ENCODE data around the gene HCFC1R1. TPM values are rescaled to one million over a fixed set of nuclear protein-coding genes. Genes with fewer than 3 reads are reported as not detected.

HCFC1R1 gene
- total RNA-seq, 6 experiments from 2014 or later, result 54.6 to 90.3 (median 83.2) TPM

DNA sequence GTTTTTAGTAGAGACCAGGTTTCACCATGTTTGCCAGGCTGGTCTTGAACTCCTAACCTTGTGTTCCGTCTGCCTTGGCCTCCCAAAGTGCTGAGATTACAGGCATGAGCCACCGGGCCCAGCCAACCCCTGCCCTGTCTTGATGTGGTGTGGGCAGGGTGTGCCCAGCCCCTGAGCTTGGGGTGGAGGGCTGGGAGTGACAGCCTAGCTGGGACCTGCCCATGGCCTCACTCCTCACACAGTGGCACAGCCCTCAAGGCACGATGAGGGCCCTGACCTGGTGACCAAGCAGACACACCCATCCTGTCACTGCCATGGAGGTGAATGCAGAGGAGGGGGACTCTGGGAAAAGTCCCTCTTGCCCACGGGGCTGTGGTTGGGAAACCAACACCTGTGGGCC, 44.7 kb upstream of the HCFC1R1 start:
- Mint-ChIP-seq H3K9me3 (no peaks in the 10 kb centered on the region), H3K27ac (no peak overlapping the region), H3K27me3 (ENCODE audit: insufficient read depth) (peaks cover 9% of the 10 kb centered on the region), H3K4me1 (ENCODE audit: low read depth) (peaks cover 9% of the 10 kb centered on the region), H3K4me3 (no peak overlapping the region), H3K36me3 (ENCODE audit: low read depth) (no peaks in the 10 kb centered on the region)
- DNase-seq, result no peak
- TF ChIP-seq, protein P1, sequence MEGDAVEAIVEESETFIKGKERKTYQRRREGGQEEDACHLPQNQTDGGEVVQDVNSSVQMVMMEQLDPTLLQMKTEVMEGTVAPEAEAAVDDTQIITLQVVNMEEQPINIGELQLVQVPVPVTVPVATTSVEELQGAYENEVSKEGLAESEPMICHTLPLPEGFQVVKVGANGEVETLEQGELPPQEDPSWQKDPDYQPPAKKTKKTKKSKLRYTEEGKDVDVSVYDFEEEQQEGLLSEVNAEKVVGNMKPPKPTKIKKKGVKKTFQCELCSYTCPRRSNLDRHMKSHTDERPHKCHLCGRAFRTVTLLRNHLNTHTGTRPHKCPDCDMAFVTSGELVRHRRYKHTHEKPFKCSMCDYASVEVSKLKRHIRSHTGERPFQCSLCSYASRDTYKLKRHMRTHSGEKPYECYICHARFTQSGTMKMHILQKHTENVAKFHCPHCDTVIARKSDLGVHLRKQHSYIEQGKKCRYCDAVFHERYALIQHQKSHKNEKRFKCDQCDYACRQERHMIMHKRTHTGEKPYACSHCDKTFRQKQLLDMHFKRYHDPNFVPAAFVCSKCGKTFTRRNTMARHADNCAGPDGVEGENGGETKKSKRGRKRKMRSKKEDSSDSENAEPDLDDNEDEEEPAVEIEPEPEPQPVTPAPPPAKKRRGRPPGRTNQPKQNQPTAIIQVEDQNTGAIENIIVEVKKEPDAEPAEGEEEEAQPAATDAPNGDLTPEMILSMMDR (IDR thresholded peaks at IDR 0.05), result no peak

DNA sequence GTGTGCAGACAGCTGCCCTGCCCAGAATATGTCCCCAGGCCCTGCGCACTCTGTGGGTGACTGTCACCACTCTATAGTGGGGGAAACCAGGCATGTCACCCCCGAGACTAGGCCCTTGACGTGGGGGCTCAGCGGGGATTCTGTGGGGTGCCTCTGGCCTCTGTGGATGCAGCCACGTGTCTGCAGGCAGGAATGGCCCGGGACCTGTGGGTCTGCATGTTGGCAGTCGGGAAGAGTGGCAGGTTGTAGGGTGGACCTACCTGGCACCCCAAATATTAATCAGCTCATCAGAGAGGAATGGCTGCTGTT, 42.7 kb upstream of the HCFC1R1 start:
- Mint-ChIP-seq H3K9me3 (no peaks in the 10 kb centered on the region), H3K27ac (no peak overlapping the region), H3K27me3 (ENCODE audit: insufficient read depth) (peaks cover 7% of the 10 kb centered on the region), H3K4me1 (ENCODE audit: low read depth) (peaks cover 9% of the 10 kb centered on the region), H3K4me3 (no peak overlapping the region), H3K36me3 (ENCODE audit: low read depth) (no peaks in the 10 kb centered on the region)
- TF ChIP-seq, protein P1 (IDR thresholded peaks at IDR 0.05), result no peak
- DNase-seq, result no peak

DNA sequence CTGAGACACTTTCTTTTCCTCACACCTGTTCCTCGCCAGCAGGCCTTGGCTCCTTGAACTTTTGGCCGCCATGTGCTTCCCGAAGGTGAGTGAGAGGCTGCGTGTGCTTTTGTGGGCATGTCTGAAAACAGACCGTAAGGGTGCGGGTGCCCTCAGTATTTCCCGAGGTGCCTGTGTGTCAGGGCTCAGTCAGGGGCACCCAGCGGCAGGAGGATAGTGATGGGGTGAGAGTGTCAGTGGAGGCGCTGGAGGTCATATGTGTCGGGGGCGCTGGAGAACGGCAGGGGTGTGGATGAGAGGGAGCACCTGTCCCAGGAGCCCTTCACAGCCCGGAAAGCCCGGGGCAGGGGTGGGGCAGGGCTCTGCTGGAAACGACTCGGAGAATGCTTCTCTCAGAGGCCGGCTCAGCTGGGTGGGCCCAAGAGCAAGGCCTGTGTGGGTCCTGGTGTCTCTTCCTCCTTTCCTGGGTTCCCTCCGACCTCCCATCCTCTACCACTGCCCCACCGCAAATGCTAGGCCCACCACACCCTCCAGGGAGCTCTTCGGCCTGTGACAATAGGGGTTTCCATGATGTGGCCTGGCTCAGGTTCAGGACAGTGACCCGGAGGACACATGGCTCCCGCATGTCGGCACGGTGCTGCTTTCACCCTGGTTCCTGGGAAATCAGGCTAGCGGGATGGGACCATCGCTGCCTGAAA, 42.1 kb upstream of the HCFC1R1 start:
- no peak overlapping the region for H3K4me3 Mint-ChIP-seq

DNA sequence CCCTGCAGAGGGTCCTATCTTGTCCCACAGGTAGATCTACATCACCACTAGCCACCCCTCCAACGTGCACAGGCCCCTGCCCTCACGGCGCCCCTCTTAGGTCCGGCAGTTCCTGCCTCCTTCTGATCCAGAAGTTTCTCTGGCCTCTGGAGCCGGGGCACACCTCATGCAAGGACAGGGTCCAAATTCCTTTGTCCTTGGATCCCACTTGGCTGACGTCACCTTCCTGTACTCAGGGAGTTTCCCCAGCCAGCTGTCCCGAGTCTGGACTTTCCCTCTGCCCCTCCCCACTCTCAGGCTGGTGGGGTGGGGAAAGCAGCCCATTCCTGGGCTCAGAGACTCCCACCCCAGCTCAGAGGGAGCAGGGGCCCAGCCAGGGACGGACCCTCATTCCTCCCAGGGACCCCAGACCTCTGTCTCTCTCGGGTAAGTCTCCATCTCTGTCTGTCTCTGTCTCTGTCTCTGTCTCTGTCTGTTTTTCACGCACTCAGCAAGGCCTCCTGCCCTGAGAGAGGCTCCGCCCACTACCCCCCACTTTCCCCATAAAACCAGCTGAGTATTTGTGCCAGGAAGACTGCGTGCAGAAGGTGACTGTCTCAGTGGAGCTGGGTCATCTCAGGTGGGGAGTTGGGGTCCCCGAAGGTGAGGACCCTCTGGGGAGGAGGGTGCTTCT, 41.5 kb upstream of the HCFC1R1 start, which contains the start of gene IL32:
Gene IL32 (plus strand): TSS at position 572 of the 673 bp plus-strand sequence. CDS start 172 bp downstream, outside the sequence.
- peaks cover 4% of the 10 kb centered on the region for H3K27me3 Mint-ChIP-seq (ENCODE audit: insufficient read depth)
- peaks cover 9% of the 10 kb centered on the region for H3K4me1 Mint-ChIP-seq (ENCODE audit: low read depth)
- no peaks in the 10 kb centered on the region for H3K36me3 Mint-ChIP-seq (ENCODE audit: low read depth)
- TF ChIP-seq, protein P1 (IDR thresholded peaks at IDR 0.05), result no peak
- DNase-seq, result peak; percentile 16
- H3K4me3 Mint-ChIP-seq, result no peak within 1 kb of the TSS
- H3K27ac Mint-ChIP-seq, result 0 out of 2 replicates have a peak within 1 kb of the TSS, but pooled peaks have one; percentile 14
- H3K9me3 Mint-ChIP-seq, result no peaks in the 10 kb centered on the region

More for the DNA sequence above, 42.1 kb upstream of the HCFC1R1 start:
- DNase-seq, result no peak
- H3K27me3 Mint-ChIP-seq (ENCODE audit: insufficient read depth), result peaks cover 4% of the 10 kb centered on the region
- no peaks in the 10 kb centered on the region for H3K36me3 Mint-ChIP-seq (ENCODE audit: low read depth)
- no peaks in the 10 kb centered on the region for H3K9me3 Mint-ChIP-seq
- peaks cover 9% of the 10 kb centered on the region for H3K4me1 Mint-ChIP-seq (ENCODE audit: low read depth)
- TF ChIP-seq, protein P1 (IDR thresholded peaks at IDR 0.05), result no peak
- no peak overlapping the region for H3K27ac Mint-ChIP-seq

DNA sequence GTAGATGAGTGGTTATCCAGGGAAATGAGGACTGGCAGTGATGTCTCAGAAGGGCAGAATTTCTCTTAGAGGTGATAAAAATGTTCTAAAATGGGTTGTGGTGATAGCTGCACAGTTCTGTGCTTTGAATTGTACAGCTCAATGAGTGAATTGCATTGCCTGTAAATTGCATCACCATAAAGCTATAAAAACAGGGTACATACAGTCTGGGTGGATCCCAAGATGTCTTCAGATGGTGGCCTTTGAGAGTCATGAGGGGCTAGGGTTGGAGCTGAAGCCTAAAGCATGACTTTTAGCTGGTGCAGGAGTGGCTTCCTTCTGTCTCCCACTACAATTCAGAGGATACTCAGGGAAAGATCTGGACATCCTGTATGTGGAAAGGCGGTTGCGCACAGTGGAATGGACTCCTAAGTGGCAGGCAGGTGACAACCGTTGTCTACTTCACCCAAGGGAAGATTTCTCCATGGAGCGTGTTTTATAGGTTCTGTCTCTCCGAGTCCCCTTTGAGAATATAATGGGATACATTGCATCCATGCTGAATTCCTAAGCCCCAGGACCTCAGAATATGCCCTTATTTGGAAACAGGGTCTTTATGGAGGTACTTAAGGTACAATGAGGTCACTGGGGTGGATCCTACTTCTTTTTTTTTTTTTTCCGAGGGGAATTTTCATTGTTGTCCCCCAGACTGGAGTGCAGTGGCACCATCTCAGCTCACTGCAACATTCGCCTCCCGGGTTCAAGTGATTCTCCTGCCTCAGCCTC, 40.1 kb upstream of the HCFC1R1 start:
- no peaks in the 10 kb centered on the region for H3K36me3 Mint-ChIP-seq (ENCODE audit: low read depth)
- TF ChIP-seq, protein P1 (IDR thresholded peaks at IDR 0.05), result no peak
- peaks cover 2% of the 10 kb centered on the region for H3K27me3 Mint-ChIP-seq (ENCODE audit: insufficient read depth)
- peaks cover 16% of the 10 kb centered on the region for H3K4me1 Mint-ChIP-seq (ENCODE audit: low read depth)
- no peak overlapping the region for H3K4me3 Mint-ChIP-seq
- H3K9me3 Mint-ChIP-seq, result no peaks in the 10 kb centered on the region
- no peak overlapping the region for H3K27ac Mint-ChIP-seq
- no peak for DNase-seq
